Stimulated activated naive B cell treated with anti-CD40 and anti-IgM and Interleukin-4, amounts not matched to agents 10 μg/mL and 1 μg/mL and 100 μg/mL, for 72 hours (primary cell): ENCODE results near the gene ASB6.

Experiments used
- ATAC-seq, 2 donors: fragments of 150-1000 bp; cut with Tn5 transposase; replicated peaks; 2 replicates each; pipeline ENCODE4 v1.10.0; 2021; ENCODE audit warnings: moderate library complexity in 1 of 2
- DNase-seq: peaks from one replicate; pipeline ENCODE4 v3.0.0; 2021
- H3K27ac Mint-ChIP-seq: one replicate; pipeline ENCODE4 v1.8.0; 2022; ENCODE audit warnings: mild to moderate bottlenecking, mixed read lengths
- H3K27me3 Mint-ChIP-seq, 2 donors: one replicate each; pipeline ENCODE4 v1.8.0; 2022; ENCODE audit warnings: mixed read lengths in 2 of 2
- H3K36me3 Mint-ChIP-seq, 2 donors: one replicate each; pipeline ENCODE4 v1.8.0; 2022; ENCODE audit warnings: mixed read lengths in 2 of 2, mild to moderate bottlenecking in 1 of 2
- H3K4me1 Mint-ChIP-seq, 2 donors: one replicate each; pipeline ENCODE4 v1.8.0; 2022; ENCODE audit warnings: mixed read lengths in 2 of 2, mild to moderate bottlenecking in 1 of 2
- H3K4me3 Mint-ChIP-seq, 2 donors: one replicate each; pipeline ENCODE4 v1.8.0; 2022; ENCODE audit warnings: mild to moderate bottlenecking in 2 of 2, mixed read lengths in 2 of 2, moderate library complexity in 1 of 2
- H3K9me3 Mint-ChIP-seq, 2 donors: one replicate each; pipeline ENCODE4 v1.8.0; 2022; ENCODE audit warnings: mixed read lengths in 2 of 2, mild to moderate bottlenecking in 1 of 2

The ASB6 gene

GRCh38 chr9:129641750-129642585, at the start of gene ASB6:
Gene ASB6, minus strand, starts transcription at chr9:129642151. Its CDS starts 152 bp downstream, at chr9:129641999.
- ATAC-seq (peak; percentile 98), DNase-seq (peak; percentile 98)
- Mint-ChIP-seq H3K4me3 (peak within 1 kb of the TSS; percentile 82 to 93), H3K36me3 (peaks cover 10 to 15% of the 10 kb centered on the region in 2 donors), H3K9me3 (peaks cover 0 to 3% of the 10 kb centered on the region in 2 donors), H3K27me3 (peaks cover 0 to 6% of the 10 kb centered on the region in 2 donors), H3K27ac (peak within 1 kb of the TSS; percentile 90), H3K4me1 (peaks cover 20 to 44% of the 10 kb centered on the region in 2 donors)

GRCh38 chr9:129688285-129689043, 46.5 kb upstream of the ASB6 start:
- no peak for DNase-seq
- Mint-ChIP-seq H3K9me3 (no peaks in the 10 kb centered on the region), H3K4me1 (no peaks in the 10 kb centered on the region), H3K27ac (no peak overlapping the region), H3K4me3 (no peak overlapping the region), H3K36me3 (no peaks in the 10 kb centered on the region), H3K27me3 (peaks cover 0 to 26% of the 10 kb centered on the region in 2 donors)
- ATAC-seq, result no peak

- H3K4me3 Mint-ChIP-seq, result no peak overlapping the region
- H3K36me3 Mint-ChIP-seq, result no peaks in the 10 kb centered on the region
- H3K27ac Mint-ChIP-seq, result no peak overlapping the region
- DNase-seq, result no peak
- H3K27me3 Mint-ChIP-seq, result peaks cover 7 to 26% of the 10 kb centered on the region in 2 donors
- H3K9me3 Mint-ChIP-seq, result no peaks in the 10 kb centered on the region
- no peaks in the 10 kb centered on the region for H3K4me1 Mint-ChIP-seq
- ATAC-seq, result no peak
Observed at GRCh38 chr9:129687391-129687790, 45.4 kb upstream of the ASB6 start.

- no peak overlapping the region for H3K4me3 Mint-ChIP-seq
- no peaks in the 10 kb centered on the region for H3K36me3 Mint-ChIP-seq
- peaks cover 11 to 26% of the 10 kb centered on the region in 2 donors for H3K27me3 Mint-ChIP-seq
- no peak overlapping the region for H3K27ac Mint-ChIP-seq
- DNase-seq (no peak), ATAC-seq (no peak)
- no peaks in the 10 kb centered on the region for H3K4me1 Mint-ChIP-seq
- H3K9me3 Mint-ChIP-seq, result no peaks in the 10 kb centered on the region
Observed at GRCh38 chr9:129686736-129687135, 44.8 kb upstream of the ASB6 start.

GRCh38 chr9:129685933-129686259, 43.9 kb upstream of the ASB6 start:
- Mint-ChIP-seq H3K27ac (no peak overlapping the region), H3K27me3 (peaks cover 11 to 34% of the 10 kb centered on the region in 2 donors)

GRCh38 chr9:129685220-129685932, 43.4 kb upstream of the ASB6 start:
- Mint-ChIP-seq H3K9me3 (no peaks in the 10 kb centered on the region), H3K4me3 (no peak overlapping the region), H3K36me3 (no peaks in the 10 kb centered on the region), H3K27me3 (peaks cover 11 to 33% of the 10 kb centered on the region in 2 donors), H3K4me1 (no peaks in the 10 kb centered on the region), H3K27ac (no peak overlapping the region)
- DNase-seq, result no peak
- no peak for ATAC-seq

More at GRCh38 chr9:129685933-129686259, 43.9 kb upstream of the ASB6 start:
- Mint-ChIP-seq H3K9me3 (no peaks in the 10 kb centered on the region), H3K4me3 (no peak overlapping the region), H3K4me1 (no peaks in the 10 kb centered on the region), H3K36me3 (no peaks in the 10 kb centered on the region)
- ATAC-seq, result no peak
- no peak for DNase-seq

GRCh38 chr9:129682381-129682780, 40.4 kb upstream of the ASB6 start:
- H3K27me3 Mint-ChIP-seq, result peaks cover 20 to 32% of the 10 kb centered on the region in 2 donors
- H3K4me3 Mint-ChIP-seq, result no peak overlapping the region
- no peak for DNase-seq
- H3K4me1 Mint-ChIP-seq, result no peaks in the 10 kb centered on the region
- H3K27ac Mint-ChIP-seq, result no peak overlapping the region
- H3K9me3 Mint-ChIP-seq, result no peaks in the 10 kb centered on the region
- H3K36me3 Mint-ChIP-seq, result no peaks in the 10 kb centered on the region
- no peak for ATAC-seq

GRCh38 chr9:129681924-129682323, 40.0 kb upstream of the ASB6 start:
- no peaks in the 10 kb centered on the region for H3K9me3 Mint-ChIP-seq
- H3K4me3 Mint-ChIP-seq, result no peak overlapping the region
- peaks cover 24 to 34% of the 10 kb centered on the region in 2 donors for H3K27me3 Mint-ChIP-seq
- no peaks in the 10 kb centered on the region for H3K4me1 Mint-ChIP-seq
- H3K36me3 Mint-ChIP-seq, result no peaks in the 10 kb centered on the region
- DNase-seq (no peak), ATAC-seq (no peak)
- no peak overlapping the region for H3K27ac Mint-ChIP-seq

GRCh38 chr9:129679537-129679936, 37.6 kb upstream of the ASB6 start:
- no peaks in the 10 kb centered on the region for H3K9me3 Mint-ChIP-seq
- DNase-seq (no peak), ATAC-seq (no peak)
- no peak overlapping the region for H3K27ac Mint-ChIP-seq
- no peaks in the 10 kb centered on the region for H3K36me3 Mint-ChIP-seq
- H3K27me3 Mint-ChIP-seq, result peaks cover 31 to 41% of the 10 kb centered on the region in 2 donors
- no peak overlapping the region for H3K4me3 Mint-ChIP-seq
- H3K4me1 Mint-ChIP-seq, result no peaks in the 10 kb centered on the region

- peaks cover 31 to 42% of the 10 kb centered on the region in 2 donors for H3K27me3 Mint-ChIP-seq
- DNase-seq, result no peak
- ATAC-seq, result no peak
- H3K4me3 Mint-ChIP-seq, result no peak overlapping the region
- no peaks in the 10 kb centered on the region for H3K9me3 Mint-ChIP-seq
- no peaks in the 10 kb centered on the region for H3K36me3 Mint-ChIP-seq
- no peaks in the 10 kb centered on the region for H3K4me1 Mint-ChIP-seq
- H3K27ac Mint-ChIP-seq, result no peak overlapping the region
Observed at GRCh38 chr9:129678844-129679243, 36.9 kb upstream of the ASB6 start.

- Mint-ChIP-seq H3K36me3 (no peaks in the 10 kb centered on the region), H3K27ac (no peak overlapping the region), H3K27me3 (peaks cover 28 to 55% of the 10 kb centered on the region in 2 donors), H3K9me3 (no peaks in the 10 kb centered on the region), H3K4me3 (no peak overlapping the region), H3K4me1 (no peaks in the 10 kb centered on the region)
- ATAC-seq (no peak), DNase-seq (no peak)
Observed at GRCh38 chr9:129677456-129677855, 35.5 kb upstream of the ASB6 start.

- no peak for DNase-seq
- Mint-ChIP-seq H3K36me3 (no peaks in the 10 kb centered on the region), H3K27me3 (peaks cover 24 to 60% of the 10 kb centered on the region in 2 donors), H3K9me3 (no peaks in the 10 kb centered on the region), H3K4me3 (no peak overlapping the region), H3K4me1 (no peaks in the 10 kb centered on the region), H3K27ac (no peak overlapping the region)
- ATAC-seq, result no peak
Observed at GRCh38 chr9:129676975-129677374, 35.0 kb upstream of the ASB6 start.

- DNase-seq (no peak), ATAC-seq (no peak)
- H3K27ac Mint-ChIP-seq, result no peak overlapping the region
- H3K9me3 Mint-ChIP-seq, result no peaks in the 10 kb centered on the region
- peaks cover 24 to 62% of the 10 kb centered on the region in 2 donors for H3K27me3 Mint-ChIP-seq
- no peaks in the 10 kb centered on the region for H3K36me3 Mint-ChIP-seq
- no peak overlapping the region for H3K4me3 Mint-ChIP-seq
- H3K4me1 Mint-ChIP-seq, result peaks cover 0 to 5% of the 10 kb centered on the region in 2 donors
Observed at GRCh38 chr9:129676287-129676686, 34.3 kb upstream of the ASB6 start.

GRCh38 chr9:129675620-129676019, 33.7 kb upstream of the ASB6 start:
- no peaks in the 10 kb centered on the region for H3K9me3 Mint-ChIP-seq
- H3K4me1 Mint-ChIP-seq, result peaks cover 0 to 5% of the 10 kb centered on the region in 2 donors
- H3K27me3 Mint-ChIP-seq, result peaks cover 24 to 62% of the 10 kb centered on the region in 2 donors
- H3K36me3 Mint-ChIP-seq, result no peaks in the 10 kb centered on the region
- DNase-seq, result no peak
- no peak overlapping the region for H3K4me3 Mint-ChIP-seq
- no peak overlapping the region for H3K27ac Mint-ChIP-seq
- ATAC-seq, result no peak
